HG03060 (cell line): Measurements from ENCODE around the gene RAP1GAP2.
"Not testable (repeated sequence)": the region's sequence is repeated elsewhere in the genome, so short reads cannot be mapped to it uniquely, and the experiment has no call there.

Experiments used
- ATAC-seq: cut with Tn5 transposase; IDR thresholded peaks from one replicate; pipeline ENCODE4 v1.9.1; 2021; ENCODE audit warnings: low read depth, moderate number of reproducible peaks; ENCODE audit not compliant: unreplicated experiment

RAP1GAP2 gene

DNA sequence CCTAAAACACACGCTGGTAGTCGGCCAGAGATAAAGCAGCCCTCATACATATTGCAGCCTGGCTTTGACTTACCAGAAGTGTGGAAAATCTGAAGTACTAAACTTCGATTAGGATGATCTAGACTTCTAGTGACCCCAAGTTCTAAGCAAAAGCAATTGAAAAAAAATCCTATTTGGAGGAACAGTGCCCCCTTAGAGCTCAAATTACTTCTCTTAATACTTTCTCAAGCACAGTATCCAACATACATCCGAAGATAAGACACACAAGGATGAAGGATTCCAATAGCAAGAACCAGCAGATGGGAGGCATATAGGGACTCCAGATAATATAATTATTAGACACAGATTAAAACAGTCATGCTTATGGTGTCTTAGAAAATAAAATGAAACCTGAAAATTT is 277.6 kb downstream of the RAP1GAP2 start:
- ATAC-seq = not testable (repeated sequence)
